OCI-LY7 (cell line): ENCODE data around the gene EMSY.

Experiments
- CTCF ChIP-seq: fragments of 200-600 bp; sonication (generic); conservative IDR thresholded peaks from 2 replicates; pipeline ENCODE4 v1.5.1; 2014; ENCODE audit warnings: mild to moderate bottlenecking, antibody characterized with exemption, low read length, moderate library complexity, mixed read lengths
- EZH2phosphoT487 ChIP-seq: fragments of 200-600 bp; sonication (generic); IDR thresholded peaks from 2 replicates; pipeline ENCODE4 v1.6.1; 2018; ENCODE audit warnings: low read depth, borderline replicate concordance, mild to moderate bottlenecking, mixed run types, antibody characterized with exemption, low read length, moderate library complexity, mixed read lengths

- TF ChIP-seq CTCF (no peak), EZH2phosphoT487 (no peak)
Measured at GRCh38 chr11:76455331-76455730, 10.5 kb downstream of the EMSY start.
